ENCODE data around the gene CASQ2. TPM values are rescaled to one million over a fixed set of nuclear protein-coding genes. Genes with fewer than 3 reads are reported as not detected.

The CASQ2 gene
- total RNA-seq, 4 donors from 2014 or later, result 0.53 to 21.4 (median 4.1) TPM

DNA sequence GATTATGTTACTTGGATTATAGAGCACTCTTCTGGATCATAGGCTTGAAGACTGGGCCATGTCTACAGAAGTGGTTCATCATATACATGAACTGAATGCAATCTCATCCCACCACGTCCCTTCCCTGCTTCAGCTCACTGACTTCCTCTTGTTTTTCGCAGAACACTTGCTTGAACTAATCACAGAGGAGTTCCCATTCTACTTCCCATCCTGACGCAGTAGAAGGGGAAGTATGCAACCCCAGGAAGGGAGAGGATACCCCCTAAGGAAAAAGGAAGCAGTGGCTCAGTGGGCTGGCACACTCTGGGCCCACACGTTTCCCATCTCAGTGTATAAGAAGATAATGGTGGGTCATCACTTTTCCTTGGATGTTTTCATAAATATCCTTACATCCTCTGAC lies 36.2 kb downstream of the CASQ2 start:
- 53 to 72% methylated on average over 4 of the region's 4 CpGs for WGBS, 2 donors
- intact Hi-C loops (cut with DNase I), result no loop called here
- no peak for TF ChIP-seq POLR2A (IDR thresholded peaks at IDR 0.05)
- TF ChIP-seq, protein P1, sequence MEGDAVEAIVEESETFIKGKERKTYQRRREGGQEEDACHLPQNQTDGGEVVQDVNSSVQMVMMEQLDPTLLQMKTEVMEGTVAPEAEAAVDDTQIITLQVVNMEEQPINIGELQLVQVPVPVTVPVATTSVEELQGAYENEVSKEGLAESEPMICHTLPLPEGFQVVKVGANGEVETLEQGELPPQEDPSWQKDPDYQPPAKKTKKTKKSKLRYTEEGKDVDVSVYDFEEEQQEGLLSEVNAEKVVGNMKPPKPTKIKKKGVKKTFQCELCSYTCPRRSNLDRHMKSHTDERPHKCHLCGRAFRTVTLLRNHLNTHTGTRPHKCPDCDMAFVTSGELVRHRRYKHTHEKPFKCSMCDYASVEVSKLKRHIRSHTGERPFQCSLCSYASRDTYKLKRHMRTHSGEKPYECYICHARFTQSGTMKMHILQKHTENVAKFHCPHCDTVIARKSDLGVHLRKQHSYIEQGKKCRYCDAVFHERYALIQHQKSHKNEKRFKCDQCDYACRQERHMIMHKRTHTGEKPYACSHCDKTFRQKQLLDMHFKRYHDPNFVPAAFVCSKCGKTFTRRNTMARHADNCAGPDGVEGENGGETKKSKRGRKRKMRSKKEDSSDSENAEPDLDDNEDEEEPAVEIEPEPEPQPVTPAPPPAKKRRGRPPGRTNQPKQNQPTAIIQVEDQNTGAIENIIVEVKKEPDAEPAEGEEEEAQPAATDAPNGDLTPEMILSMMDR (IDR thresholded peaks at IDR 0.05), result no peak
- Histone ChIP-seq H3K4me3 (no peak overlapping the region), H3K27ac (no peak overlapping the region), H3K9me3 (no peaks in the 10 kb centered on the region), H3K36me3 (no peaks in the 10 kb centered on the region), H3K4me1 (peaks cover 0 to 42% (median 21%) of the 10 kb centered on the region in 3 donors), H3K27me3 (no peaks in the 10 kb centered on the region)
- DNase-seq, result no peak

DNA sequence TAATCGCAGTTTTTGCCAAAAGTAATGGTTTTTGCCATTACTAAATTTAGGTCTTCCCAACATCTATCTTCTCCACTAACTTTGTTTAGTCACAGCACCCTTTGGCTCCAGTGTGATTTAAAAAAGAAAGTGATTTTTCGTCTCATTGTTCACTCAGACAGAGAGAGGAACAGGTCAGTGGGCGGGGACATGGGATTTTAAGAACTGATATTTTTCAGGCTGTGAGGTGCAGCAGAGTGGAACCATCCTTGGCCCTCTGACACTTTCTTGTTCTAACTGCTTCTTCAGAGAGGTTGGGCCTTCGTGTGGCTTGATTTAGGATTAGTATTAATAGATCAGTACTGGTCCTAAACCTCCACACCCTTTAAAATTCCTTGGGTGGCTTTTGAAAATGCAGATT lies 38.8 kb downstream of the CASQ2 start:
- intact Hi-C loops (cut with DNase I), result no loop called here
- no peaks in the 10 kb centered on the region for H3K9me3 ChIP-seq
- H3K4me3 ChIP-seq, result no peak overlapping the region
- H3K4me1 ChIP-seq, result peaks cover 0 to 68% (median 36%) of the 10 kb centered on the region in 3 donors
- H3K27ac ChIP-seq, result peak overlapping the region in 2 of 4 donors; percentile 6 to 18
- 27 to 40% methylated on average over 4 of the region's 4 CpGs for WGBS, 2 donors
- no peak for DNase-seq
- TF ChIP-seq, protein P1 (IDR thresholded peaks at IDR 0.05), result no peak
- TF ChIP-seq POLR2A (IDR thresholded peaks at IDR 0.05), result no peak
- H3K36me3 ChIP-seq, result no peaks in the 10 kb centered on the region
- no peaks in the 10 kb centered on the region for H3K27me3 ChIP-seq

DNA sequence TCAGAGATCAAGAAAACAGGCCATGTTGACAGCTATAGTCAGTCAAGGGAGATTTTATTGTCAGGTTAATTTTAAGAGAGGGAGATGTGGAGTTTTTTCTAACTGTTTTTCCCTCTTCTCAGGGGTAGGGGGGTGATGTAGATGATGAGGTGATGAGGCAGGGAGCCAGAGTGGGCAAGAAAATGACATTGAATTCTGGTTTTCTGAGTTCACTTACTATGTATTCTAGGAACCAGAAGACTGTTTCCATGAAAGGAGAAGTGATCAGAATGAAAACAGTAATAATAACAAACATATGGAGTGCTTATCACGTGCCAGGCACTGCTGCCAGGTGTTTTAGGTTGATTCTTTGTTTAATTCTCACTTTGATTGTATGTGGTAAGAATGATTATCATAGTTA lies 40.2 kb downstream of the CASQ2 start:
- no peak for DNase-seq
- Histone ChIP-seq H3K4me3 (no peak overlapping the region), H3K9me3 (no peaks in the 10 kb centered on the region), H3K27me3 (no peaks in the 10 kb centered on the region), H3K27ac (peak overlapping the region in 3 of 4 donors; percentile 58 to 86 (median 68)), H3K4me1 (peaks cover 0 to 68% (median 36%) of the 10 kb centered on the region in 3 donors), H3K36me3 (no peaks in the 10 kb centered on the region)
- intact Hi-C loops (cut with DNase I), result no loop called here
- 61 to 67% methylated on average over 1 of the region's 1 CpG for WGBS, 2 donors
- TF ChIP-seq, protein P1 (IDR thresholded peaks at IDR 0.05), result no peak
- TF ChIP-seq POLR2A (IDR thresholded peaks at IDR 0.05), result no peak

DNA sequence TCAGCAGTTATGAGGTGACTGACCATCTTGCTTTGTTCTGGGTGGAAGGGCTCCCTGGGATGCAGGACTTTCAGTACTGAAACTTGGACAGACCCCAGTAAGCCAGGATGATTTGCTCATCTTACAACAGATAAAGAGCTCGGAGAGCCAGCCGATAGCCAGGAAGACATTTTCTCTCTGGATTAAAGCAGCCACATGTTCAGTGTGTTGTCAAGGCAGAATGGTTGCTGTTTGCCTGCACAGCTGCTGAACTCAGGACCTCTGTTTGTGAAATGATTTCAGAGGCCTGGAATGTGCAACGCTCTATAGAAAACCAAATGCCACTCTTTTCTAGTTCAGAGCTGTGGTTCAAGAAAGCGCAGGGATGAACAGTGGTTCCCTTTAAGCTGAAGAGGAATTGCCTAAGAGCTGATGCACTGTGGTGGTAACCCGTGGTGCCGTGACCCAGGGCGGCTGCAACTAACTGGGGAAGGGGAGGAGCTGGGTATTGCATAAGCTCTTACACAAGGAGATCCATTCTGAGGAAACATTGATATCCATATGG lies 40.7 kb downstream of the CASQ2 start:
- Histone ChIP-seq H3K4me1 (peaks cover 0 to 68% (median 36%) of the 10 kb centered on the region in 3 donors), H3K9me3 (no peaks in the 10 kb centered on the region), H3K4me3 (peak overlapping the region in 1 of 4 donors; percentile 2), H3K27ac (peak overlapping the region; percentile 13 to 86 (median 63)), H3K27me3 (no peaks in the 10 kb centered on the region), H3K36me3 (no peaks in the 10 kb centered on the region)
- TF ChIP-seq, protein P1 (IDR thresholded peaks at IDR 0.05), result no peak
- no peak for TF ChIP-seq POLR2A (IDR thresholded peaks at IDR 0.05)
- intact Hi-C loops (cut with DNase I), result no loop called here
- 46 to 51% methylated on average over 6 to 7 of the region's 7 CpGs for WGBS, 2 donors
- DNase-seq, result no peak

DNA sequence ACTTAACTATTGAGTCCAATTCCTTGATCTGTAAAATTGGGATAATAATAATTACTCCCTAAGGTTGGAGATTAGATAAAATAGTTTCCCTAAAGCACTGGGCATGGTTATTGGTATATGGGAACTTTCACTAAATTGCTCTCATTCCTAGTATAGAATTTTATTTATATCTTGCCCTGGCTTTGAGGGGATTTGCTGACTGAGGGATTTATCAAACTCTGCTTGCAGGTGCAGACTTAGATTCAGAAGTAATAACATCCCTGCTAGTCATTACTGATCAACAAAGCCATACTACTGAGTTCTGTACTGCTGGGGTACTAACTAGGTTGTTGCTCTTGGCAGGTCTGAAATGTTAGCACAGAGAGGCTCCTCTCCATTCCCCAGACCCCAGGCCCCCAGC lies 41.9 kb downstream of the CASQ2 start:
- Histone ChIP-seq H3K27ac (peak overlapping the region in 3 of 4 donors; percentile 58 to 86 (median 68)), H3K9me3 (no peaks in the 10 kb centered on the region), H3K27me3 (no peaks in the 10 kb centered on the region), H3K4me1 (peaks cover 0 to 67% (median 36%) of the 10 kb centered on the region in 3 donors), H3K4me3 (no peak overlapping the region), H3K36me3 (no peaks in the 10 kb centered on the region)
- TF ChIP-seq POLR2A (IDR thresholded peaks at IDR 0.05), result no peak
- TF ChIP-seq, protein P1 (IDR thresholded peaks at IDR 0.05), result no peak
- intact Hi-C loops (cut with DNase I), result no loop called here
- no peak for DNase-seq
